HepG2 (cell line): ENCODE results near the gene F7. TPM values are rescaled to one million over a fixed set of nuclear protein-coding genes. Genes with fewer than 3 reads are reported as not detected.

Experiments
- ATAC-seq: fragments of 200-7000 bp; cut with Tn5 transposase; 3 replicates; pipeline ENCODE4 v1.9.1; 2020; ENCODE audit warnings: mild to moderate bottlenecking, moderate library complexity
- BruUV-seq: library from RNA; stranded (reverse); fragments of 400-500 nt; replicated peaks from 2 replicates; lab custom pipeline; 2021; lab: Mats Ljungman, UMichigan
- CTCF ChIA-PET: fragments of 300-600 bp; formaldehyde crosslinking; extraction: SDS; loops from one replicate; lab custom pipeline; 2021; ENCODE audit warnings: low total read pairs, inconsistent platforms, low intra/inter-chr PET ratio; lab: Yijun Ruan, JAX
- POLR2A ChIA-PET: fragments of 350-600 bp; sonication (Branson Sonifier 250); formaldehyde crosslinking; loops from one replicate; lab custom pipeline; 2020; ENCODE audit warnings: antibody characterized with exemption, inconsistent platforms; lab: Yijun Ruan, JAX
- DNase-seq: peaks from one replicate; pipeline ENCODE4 v3.0.0-alpha.2; 2015; ENCODE audit warnings: low spot score
- FAIRE-seq: peaks from 3 replicates; lab custom pipeline; 2011; peaks lifted over from hg19 to GRCh38; lab: Jason Lieb, UNC
- H2AFZ ChIP-seq: one replicate; pipeline ENCODE4 v1.6.1; 2011; ENCODE audit warnings: low read length, inconsistent platforms
- H3K27ac ChIP-seq: fragments of 300-600 bp; 3 replicates; pipeline ENCODE4 v1.8.0; 2011; ENCODE audit warnings: mixed run types, mild to moderate bottlenecking, mixed read lengths, low read length, inconsistent platforms; ENCODE audit not compliant: insufficient read depth; ENCODE audit errors: extremely low read length
- H3K27me3 ChIP-seq, 2 experiments: fragments of 200-600 bp in 1 of 2; 2 replicates in 1 of 2; 3 replicates in 1 of 2; pipeline versions ENCODE4 v1.6.0 to v1.8.0; 2011; ENCODE audit warnings: low read length in 2 of 2, mild to moderate bottlenecking in 2 of 2, moderate library complexity in 2 of 2, inconsistent platforms in 1 of 2; ENCODE audit not compliant: insufficient read depth in 2 of 2, control insufficient read depth in 1 of 2
- H3K36me3 ChIP-seq, 2 experiments: fragments of 200-600 bp in 1 of 2; replicated peaks in 1 of 2; 2 replicates in 1 of 2; 3 replicates in 1 of 2; pipeline versions ENCODE4 v1.5.1 to v1.8.0; 2011; ENCODE audit warnings: low read length in 2 of 2, inconsistent platforms in 1 of 2; ENCODE audit not compliant: insufficient read depth in 2 of 2, control insufficient read depth in 1 of 2
- H3K4me1 ChIP-seq: 2 replicates; pipeline ENCODE4 v1.5.1; 2012; ENCODE audit warnings: low read length, inconsistent platforms; ENCODE audit not compliant: insufficient read depth
- H3K4me2 ChIP-seq: 2 replicates; pipeline ENCODE4 v1.6.0; 2011; ENCODE audit warnings: low read depth, low read length, inconsistent platforms
- H3K4me3 ChIP-seq, 3 experiments: fragments of 200-600 bp in 1 of 3; sonication (generic), shearing (Covaris generic) in 1 of 3; replicated peaks in 1 of 3; 2 replicates each; pipeline ENCODE4 v1.5.1; 2011 to 2016; ENCODE audit warnings: low read length in 3 of 3, inconsistent platforms in 2 of 3, low read depth in 2 of 3, mild to moderate bottlenecking in 2 of 3, control low read depth in 1 of 3, mixed read lengths in 1 of 3; ENCODE audit not compliant: insufficient read depth in 1 of 3
- H3K79me2 ChIP-seq: one replicate; pipeline ENCODE4 v1.6.1; 2011; ENCODE audit warnings: low read length, inconsistent platforms; ENCODE audit not compliant: insufficient read depth
- H3K9ac ChIP-seq: 2 replicates; pipeline ENCODE4 v1.6.0; 2011; ENCODE audit warnings: mild to moderate bottlenecking, low read depth, low read length, inconsistent platforms; ENCODE audit not compliant: insufficient read depth
- H3K9me3 ChIP-seq: 2 replicates; pipeline ENCODE4 v1.5.1; 2012; ENCODE audit warnings: mild to moderate bottlenecking, low read length
- H4K20me1 ChIP-seq: 2 replicates; pipeline ENCODE4 v1.6.0; 2011; ENCODE audit warnings: inconsistent platforms, mild to moderate bottlenecking, low read length, moderate library complexity; ENCODE audit not compliant: insufficient read depth
- AGO1 ChIP-seq: fragments of 200-400 bp; formaldehyde crosslinking; IDR thresholded peaks from 2 replicates; pipeline ENCODE4 v1.6.1; 2017; ENCODE audit warnings: mild to moderate bottlenecking, low read depth, low read length, moderate library complexity; ENCODE audit not compliant: poor library complexity, severe bottlenecking
- AGO2 ChIP-seq: fragments of 200-400 bp; formaldehyde crosslinking; optimal IDR thresholded peaks from 2 replicates; pipeline ENCODE3; 2017; ENCODE audit warnings: mild to moderate bottlenecking, low read depth, low read length, moderate library complexity
- DNMT1 ChIP-seq: sonication (generic); formaldehyde crosslinking; IDR thresholded peaks from 2 replicates; pipeline ENCODE4 v1.5.1; 2020; ENCODE audit warnings: mild to moderate bottlenecking, missing genetic modification reagents
- IRF2 ChIP-seq: IDR thresholded peaks from 2 replicates; pipeline ENCODE4 v1.6.1; 2018; ENCODE audit warnings: missing genetic modification reagents, missing compliant biosample characterization
- MAF1 ChIP-seq: sonication (generic); formaldehyde crosslinking; IDR thresholded peaks from 2 replicates; pipeline ENCODE4 v1.5.0; 2020; ENCODE audit warnings: missing genetic modification reagents, borderline replicate concordance
- MED13 ChIP-seq: sonication (generic); formaldehyde crosslinking; IDR thresholded peaks from 2 replicates; pipeline ENCODE4 v1.5.0; 2020; ENCODE audit warnings: missing genetic modification reagents
- NFKB2 ChIP-seq: sonication (generic); formaldehyde crosslinking; IDR thresholded peaks from 2 replicates; pipeline ENCODE4 v1.4.0; 2020; ENCODE audit warnings: missing genetic modification reagents, borderline replicate concordance
- PHF8 ChIP-seq: sonication (generic); formaldehyde crosslinking; IDR thresholded peaks from 2 replicates; pipeline ENCODE4 v1.5.0; 2020; ENCODE audit warnings: missing genetic modification reagents
- RBFOX2 ChIP-seq: fragments of 200-400 bp; formaldehyde crosslinking; IDR thresholded peaks from 2 replicates; pipeline ENCODE4 v1.6.1; 2017; ENCODE audit warnings: low read depth, mild to moderate bottlenecking, low read length
- REL ChIP-seq: sonication (generic); formaldehyde crosslinking; conservative IDR thresholded peaks from 2 replicates; pipeline ENCODE4 v1.8.0; 2022; ENCODE audit warnings: mild to moderate bottlenecking, missing genetic modification reagents, moderate library complexity
- SALL1 ChIP-seq: sonication (generic); formaldehyde crosslinking; IDR thresholded peaks from 2 replicates; pipeline ENCODE4 v1.8.0; 2022; ENCODE audit warnings: mild to moderate bottlenecking, missing genetic modification reagents
- SRY ChIP-seq: sonication (generic); formaldehyde crosslinking; IDR thresholded peaks from 2 replicates; pipeline ENCODE4 v1.8.0; 2022; ENCODE audit warnings: mild to moderate bottlenecking, missing genetic modification reagents
- ZBTB38 ChIP-seq: sonication (generic); formaldehyde crosslinking; IDR thresholded peaks from 2 replicates; pipeline ENCODE4 v1.5.1; 2020; ENCODE audit warnings: mild to moderate bottlenecking, missing genetic modification reagents
- ZC3H13 ChIP-seq: sonication (generic); formaldehyde crosslinking; IDR thresholded peaks from 2 replicates; pipeline ENCODE4 v1.8.1; 2023; ENCODE audit warnings: mild to moderate bottlenecking, missing genetic modification reagents, moderate library complexity
- ZNF160 ChIP-seq: sonication (generic); formaldehyde crosslinking; IDR thresholded peaks from 2 replicates; pipeline ENCODE4 v1.8.0; 2022; ENCODE audit warnings: mild to moderate bottlenecking, inconsistent platforms, missing genetic modification reagents
- ZNF616 ChIP-seq: sonication (generic); formaldehyde crosslinking; IDR thresholded peaks from 2 replicates; pipeline ENCODE4 v1.5.0; 2020; ENCODE audit warnings: low read depth, mild to moderate bottlenecking, missing genetic modification reagents
- ZNF800 ChIP-seq: sonication (generic); formaldehyde crosslinking; IDR thresholded peaks from 2 replicates; pipeline ENCODE4 v1.4.0; 2020; ENCODE audit warnings: missing genetic modification reagents
- ZNF883 ChIP-seq: sonication (generic); formaldehyde crosslinking; IDR thresholded peaks from 2 replicates; pipeline ENCODE4 v1.5.1; 2020; ENCODE audit warnings: mild to moderate bottlenecking, missing genetic modification reagents; ENCODE audit errors: not compliant biosample characterization
- ZSCAN21 ChIP-seq: sonication (generic); formaldehyde crosslinking; IDR thresholded peaks from 2 replicates; pipeline ENCODE4 v1.8.0; 2022; ENCODE audit warnings: mild to moderate bottlenecking, missing genetic modification reagents, moderate library complexity, borderline replicate concordance
- WGBS: methylation state at CpG from one replicate; pipeline ENCODE4 v1.1.6; 2017; ENCODE audit warnings: low lambda C conversion rate; 5-methylcytosine and 5-hydroxymethylcytosine counted together
- in situ Hi-C: cut with HindIII; loops from 2 replicates; pipeline ENCODE4 v1.10.0; 2017; ENCODE audit warnings: low pct_unique_long_range_greater_than_20kb; ENCODE audit not compliant: extremely low pct_ligation_motif_present
- intact Hi-C: fragments of 100-400 bp; cut with micrococcal nuclease; formaldehyde crosslinking; loops from one replicate; pipeline ENCODE4 v1.10.0; 2022; ENCODE audit not compliant: unreplicated experiment
- polyA plus RNA-seq, 8 experiments: library from polyadenylated mRNA; depleted of rRNA in 3 of 8; stranded (reverse) in 7 of 8; unstranded in 1 of 8; fragments of >200 nt; fragmentation: Illumina TruSeq in 4 of 8; extraction: Trizol in 4 of 8; gene quantifications; 2 replicates each; pipeline versions ENCODE4 v1.2.1 to v1.2.3, GENCODE V29; 2011 to 2016; ENCODE audit warnings: low read depth in 4 of 8, missing spikeins in 1 of 8, mixed read lengths in 1 of 8; ENCODE audit not compliant: insufficient read depth in 1 of 8
- total RNA-seq, 5 experiments: library from RNA; depleted of rRNA; stranded (reverse); fragments of >200 nt; fragmentation: Illumina TruSeq; extraction: Trizol; gene quantifications; 2 replicates each; pipeline ENCODE4 v1.2.3, GENCODE V29; 2016; ENCODE audit warnings: low read depth in 1 of 5

F7 gene
- total and polyA plus RNA-seq, 2 of the 13 experiments (the other 11 are each of a cell fraction or from before 2014, with no cell fraction given) = 12.6 to 26.5 TPM

DNA sequence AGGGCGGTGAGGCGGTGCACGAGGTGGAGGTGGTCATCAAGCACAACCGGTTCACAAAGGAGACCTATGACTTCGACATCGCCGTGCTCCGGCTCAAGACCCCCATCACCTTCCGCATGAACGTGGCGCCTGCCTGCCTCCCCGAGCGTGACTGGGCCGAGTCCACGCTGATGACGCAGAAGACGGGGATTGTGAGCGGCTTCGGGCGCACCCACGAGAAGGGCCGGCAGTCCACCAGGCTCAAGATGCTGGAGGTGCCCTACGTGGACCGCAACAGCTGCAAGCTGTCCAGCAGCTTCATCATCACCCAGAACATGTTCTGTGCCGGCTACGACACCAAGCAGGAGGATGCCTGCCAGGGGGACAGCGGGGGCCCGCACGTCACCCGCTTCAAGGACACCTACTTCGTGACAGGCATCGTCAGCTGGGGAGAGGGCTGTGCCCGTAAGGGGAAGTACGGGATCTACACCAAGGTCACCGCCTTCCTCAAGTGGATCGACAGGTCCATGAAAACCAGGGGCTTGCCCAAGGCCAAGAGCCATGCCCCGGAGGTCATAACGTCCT is 43.4 kb downstream of the F7 start:
- ATAC-seq = no peak
- Histone ChIP-seq H3K79me2 (peaks cover 32% of the 10 kb centered on the region), H4K20me1 (no peaks in the 10 kb centered on the region), H3K27me3 (no peaks in the 10 kb centered on the region), H3K9ac (no peak overlapping the region), H3K36me3 (peaks cover 8 to 25% of the 10 kb centered on the region in 2 experiments; a peak in 3 of 5 replicates), H3K4me3 (no peak overlapping the region), H3K27ac (peak overlapping the region; percentile 92), H2AFZ (no peak overlapping the region), H3K9me3 (no peaks in the 10 kb centered on the region), H3K4me1 (peaks cover 49% of the 10 kb centered on the region), H3K4me2 (no peak overlapping the region)
- 94% methylated on average over 34 of the region's 38 CpGs for WGBS
- intact Hi-C loops = loop anchor here (5.0 kb wide), 1 partner anchor 457 kb away; the partner anchor contains the start of gene ATP11A
- BruUV-seq = TSS peak; percentile 68
- ChIA-PET POLR2A (interaction anchor here (1.3 to 3.7 kb wide), 3 partner anchors 16 to 35 kb away, joined by 3 to 33 read pairs (median 8); partner anchors contain the start of gene F10), CTCF (no interaction called here)
- FAIRE-seq = no peak
- DNase-seq = no peak
- in situ Hi-C loops = no loop called here
- TF ChIP-seq ZSCAN21 (CRISPR knock-in tag) (peak; percentile 5; the same call in 1 of the 2 replicates), ZBTB38 (CRISPR knock-in tag) (peak; percentile 86), SALL1 (0 out of 2 replicates have a peak, but pooled peaks have one; percentile 13), PHF8 (0 out of 2 replicates have a peak, but pooled peaks have one; percentile 2), REL (CRISPR knock-in tag) (no peak), RBFOX2 (peak; percentile 76), AGO1 (peak; percentile 43), ZNF616 (0 out of 2 replicates have a peak, but pooled peaks have one; percentile 33), NFKB2 (CRISPR knock-in tag) (0 out of 2 replicates have a peak, but pooled peaks have one; percentile 7), DNMT1 (CRISPR knock-in tag) (peak; percentile 54; the same call in 1 of the 2 replicates), ZNF160 (CRISPR knock-in tag) (no peak), ZC3H13 (CRISPR knock-in tag) (peak; percentile 17), ZNF883 (CRISPR knock-in tag) (peak; percentile 4), AGO2 (peak; percentile 80), ZNF800 (CRISPR knock-in tag) (no peak), MED13 (CRISPR knock-in tag) (no peak), IRF2 (no peak), SRY (no peak), MAF1 (no peak)
